GM19395 (cell line): ENCODE data around the gene CABCOCO1.

Experiments
- ATAC-seq: cut with Tn5 transposase; IDR thresholded peaks from one replicate; pipeline ENCODE4 v1.9.1; 2021; ENCODE audit warnings: mild to moderate bottlenecking, moderate library complexity; ENCODE audit not compliant: unreplicated experiment

The CABCOCO1 gene

DNA sequence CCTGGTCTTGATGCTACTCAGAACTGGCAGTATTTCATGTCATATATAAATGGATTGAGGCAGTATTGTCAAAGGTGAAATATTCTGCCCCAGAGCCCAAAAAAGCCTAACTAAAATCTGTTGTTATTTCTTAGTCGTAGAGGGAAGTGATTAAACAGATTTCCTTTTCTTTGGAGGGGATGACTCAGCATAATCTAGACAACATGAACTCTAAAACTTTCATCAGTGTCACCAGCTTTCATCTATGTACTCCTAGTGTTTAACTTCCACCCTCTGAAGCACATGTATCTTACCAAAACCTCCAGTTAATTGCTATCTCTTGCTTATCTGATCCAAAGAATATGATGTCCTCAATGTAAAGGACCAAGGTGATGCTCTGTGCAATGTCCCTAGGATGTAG, 141.7 kb downstream of the CABCOCO1 start:
- ATAC-seq: no peak

DNA sequence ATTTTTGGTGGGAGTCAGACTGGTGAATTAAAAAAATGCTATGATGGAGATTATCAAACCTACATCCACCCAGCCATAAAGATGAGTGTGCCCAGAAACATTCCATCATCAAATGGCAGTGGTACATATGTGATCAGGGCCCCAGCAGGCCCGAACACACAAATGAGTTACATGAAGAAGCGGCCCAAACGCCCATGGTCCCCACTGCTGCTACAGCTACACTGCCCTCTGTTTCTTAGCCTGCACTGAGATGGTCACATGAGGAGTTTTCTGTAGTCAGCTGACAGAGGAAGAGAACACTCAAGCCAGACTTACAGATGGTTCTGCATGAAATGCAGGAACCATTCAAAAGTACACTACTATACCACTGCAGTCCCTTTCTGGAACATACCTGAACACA, 142.4 kb downstream of the CABCOCO1 start:
- no peak for ATAC-seq

DNA sequence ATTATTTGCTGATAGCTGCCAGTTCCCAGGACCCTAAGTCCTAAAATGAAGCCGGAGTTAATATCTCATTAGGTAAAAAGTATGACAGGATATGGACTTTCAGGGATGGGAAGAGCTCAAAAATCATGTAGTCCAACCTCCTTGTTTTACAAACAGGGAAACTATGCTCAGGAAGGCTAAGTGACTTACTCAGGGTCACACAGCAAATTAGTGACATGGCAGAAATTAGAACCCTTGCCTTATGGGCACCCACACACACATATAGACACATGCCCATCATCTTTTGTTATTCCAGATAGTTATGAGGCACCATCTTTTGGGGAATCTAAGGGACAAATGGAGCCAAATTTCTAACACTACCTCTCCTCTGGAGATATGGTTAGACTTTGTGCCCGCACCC, 147.5 kb downstream of the CABCOCO1 start:
- ATAC-seq: no peak

- no peak for ATAC-seq
Measured at GRCh38 chr10:61812052-61812721, 149.5 kb downstream of the CABCOCO1 start.

DNA sequence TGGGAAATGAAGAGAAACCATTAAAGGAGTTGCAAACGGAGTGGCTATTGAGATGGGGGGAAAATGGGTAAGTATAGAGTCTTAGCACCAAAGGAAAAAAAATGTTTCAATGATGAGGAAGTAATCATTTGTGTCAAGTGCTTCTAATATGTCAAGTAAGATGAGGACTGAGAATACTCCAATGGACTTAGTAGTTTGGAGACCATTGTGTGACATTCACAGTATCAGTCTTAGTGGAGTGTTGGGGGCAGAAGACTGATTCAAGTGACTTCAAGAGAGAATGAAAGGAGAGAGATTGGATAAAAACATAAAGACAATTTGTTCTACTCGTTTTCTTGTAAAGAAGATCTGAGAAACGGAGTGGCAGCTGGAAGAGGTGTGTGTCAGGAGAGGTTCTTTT, 150.2 kb downstream of the CABCOCO1 start:
- ATAC-seq: no peak

DNA sequence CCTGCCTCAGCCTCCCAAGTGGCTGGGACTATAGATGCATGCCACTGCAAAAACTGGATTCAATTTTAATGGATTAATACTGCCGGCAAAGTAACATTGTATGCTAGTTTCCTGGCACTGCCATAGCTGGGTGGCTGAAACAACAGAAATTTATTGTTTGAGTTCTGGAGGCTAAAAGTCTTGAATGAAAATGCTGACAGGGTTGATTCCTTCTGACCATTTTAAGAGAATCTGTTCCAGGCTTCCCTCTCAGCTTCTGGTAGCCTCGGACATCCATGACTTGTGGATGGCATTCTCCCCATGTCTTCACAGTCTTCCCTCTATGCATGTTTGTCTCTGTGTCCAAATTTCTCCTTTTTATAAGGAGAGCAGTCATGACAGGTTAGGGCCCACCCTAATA, 151.4 kb downstream of the CABCOCO1 start:
- no peak for ATAC-seq

- no peak for ATAC-seq
Measured at GRCh38 chr10:61815496-61815895, 152.8 kb downstream of the CABCOCO1 start.
